Stimulated activated CD8-positive, alpha-beta memory T cell treated with anti-CD3 and anti-CD28 coated beads, Interleukin-7, amount 100 ng/mL, for 48 hours (primary cell): ENCODE data around the gene REPIN1.

Source experiments
- DNase-seq, 2 donors: peaks; one replicate each; pipeline ENCODE4 v3.0.0-alpha.2; 2020; ENCODE audit warnings: low read depth in 1 of 2; ENCODE audit errors: extremely low read depth in 1 of 2

The REPIN1 gene

GRCh38 chr7:150404805-150405583 is 36.4 kb downstream of the REPIN1 start:
- DNase-seq = peak; percentile 58 to 67

DNA sequence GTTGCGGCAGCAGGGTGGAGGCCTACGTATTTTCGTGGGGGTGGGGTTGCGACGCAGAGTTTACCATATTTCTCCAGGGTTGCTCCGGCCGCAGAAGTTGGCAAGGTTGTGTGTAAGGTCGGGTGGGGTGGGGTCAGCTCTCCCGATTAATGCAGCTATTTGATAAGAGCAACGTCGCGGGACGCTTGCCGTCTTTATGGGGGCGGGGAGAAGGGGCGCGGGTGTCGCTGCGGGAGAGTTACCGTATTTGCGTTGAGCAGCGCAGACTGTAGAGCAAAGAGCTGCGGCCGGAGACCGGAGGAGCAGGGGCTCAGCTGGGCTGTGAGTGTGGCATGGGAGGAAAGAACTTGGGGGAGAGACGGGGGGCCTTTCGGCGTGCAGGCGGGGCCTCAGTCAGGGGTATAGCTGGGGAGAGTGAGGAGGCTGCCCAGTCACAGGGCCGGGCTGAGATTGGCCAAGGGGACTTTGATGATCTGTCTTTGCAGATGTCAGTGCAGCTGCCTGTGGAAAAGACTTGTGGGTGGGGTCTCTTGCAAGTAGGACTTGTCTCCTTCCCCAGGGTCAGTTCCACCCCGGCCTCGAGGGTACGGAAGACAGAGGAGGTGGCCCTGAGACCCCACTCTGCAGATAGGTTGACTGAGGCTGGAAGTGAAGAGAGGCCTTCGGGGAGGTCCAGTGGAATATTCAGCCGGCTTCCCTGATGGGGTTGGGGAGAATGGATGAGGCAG is 37.1 kb downstream of the REPIN1 start:
- no peak for DNase-seq

DNA sequence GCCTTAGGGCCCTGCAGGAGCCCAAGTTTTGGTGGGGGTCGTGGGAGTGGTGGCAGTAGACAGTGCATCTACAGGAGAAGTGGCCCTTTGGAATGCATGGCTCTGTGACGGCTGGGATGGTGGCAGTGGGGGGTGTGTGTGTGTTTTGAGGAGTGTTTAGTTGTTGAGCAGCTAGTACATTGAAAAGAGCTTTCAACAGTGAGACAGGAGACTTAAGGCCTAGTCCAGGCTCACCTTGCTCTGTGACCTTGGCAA is 37.6 kb downstream of the REPIN1 start:
- DNase-seq = no peak

- DNase-seq = no peak
These were observed 38.2 kb downstream of the REPIN1 start for GRCh38 chr7:150406567-150407421.

DNA sequence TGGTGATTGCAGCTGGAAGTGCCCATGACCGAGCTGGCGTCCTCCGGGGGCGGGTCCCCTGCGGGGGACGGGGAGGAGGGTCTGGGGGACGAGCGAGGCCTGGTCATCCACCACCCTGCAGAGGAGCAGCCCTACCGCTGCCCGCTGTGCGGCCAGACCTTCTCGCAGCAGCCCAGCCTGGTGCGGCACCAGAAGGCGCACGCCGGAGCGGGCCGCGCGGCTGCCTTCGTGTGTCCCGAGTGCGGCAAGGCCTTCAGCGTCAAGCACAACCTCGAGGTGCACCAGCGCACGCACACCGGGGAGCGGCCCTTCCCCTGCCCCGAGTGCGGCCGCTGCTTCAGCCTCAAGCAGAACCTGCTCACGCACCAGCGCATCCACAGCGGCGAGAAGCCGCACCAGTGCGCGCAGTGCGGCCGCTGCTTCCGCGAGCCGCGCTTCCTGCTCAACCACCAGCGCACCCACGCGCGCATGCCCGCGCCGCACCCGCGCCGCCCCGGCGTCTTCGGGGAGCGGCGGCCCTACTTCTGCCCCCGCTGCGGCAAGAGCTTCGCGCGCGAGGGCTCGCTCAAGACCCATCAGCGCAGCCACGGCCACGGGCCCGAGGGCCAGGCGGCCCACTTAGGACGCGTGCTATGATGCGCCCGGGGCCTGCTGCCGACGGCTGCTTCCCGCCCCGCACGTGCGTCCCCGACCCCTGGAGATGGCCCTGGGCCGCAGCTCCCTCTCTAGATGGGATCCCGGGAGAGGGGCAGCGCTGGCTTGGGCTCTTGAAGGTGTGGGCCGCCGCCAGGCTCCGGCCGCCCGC is 39.2 kb downstream of the REPIN1 start:
- no peak for DNase-seq

- DNase-seq = no peak
These were observed 40.0 kb downstream of the REPIN1 start for GRCh38 chr7:150408393-150409299.

DNA sequence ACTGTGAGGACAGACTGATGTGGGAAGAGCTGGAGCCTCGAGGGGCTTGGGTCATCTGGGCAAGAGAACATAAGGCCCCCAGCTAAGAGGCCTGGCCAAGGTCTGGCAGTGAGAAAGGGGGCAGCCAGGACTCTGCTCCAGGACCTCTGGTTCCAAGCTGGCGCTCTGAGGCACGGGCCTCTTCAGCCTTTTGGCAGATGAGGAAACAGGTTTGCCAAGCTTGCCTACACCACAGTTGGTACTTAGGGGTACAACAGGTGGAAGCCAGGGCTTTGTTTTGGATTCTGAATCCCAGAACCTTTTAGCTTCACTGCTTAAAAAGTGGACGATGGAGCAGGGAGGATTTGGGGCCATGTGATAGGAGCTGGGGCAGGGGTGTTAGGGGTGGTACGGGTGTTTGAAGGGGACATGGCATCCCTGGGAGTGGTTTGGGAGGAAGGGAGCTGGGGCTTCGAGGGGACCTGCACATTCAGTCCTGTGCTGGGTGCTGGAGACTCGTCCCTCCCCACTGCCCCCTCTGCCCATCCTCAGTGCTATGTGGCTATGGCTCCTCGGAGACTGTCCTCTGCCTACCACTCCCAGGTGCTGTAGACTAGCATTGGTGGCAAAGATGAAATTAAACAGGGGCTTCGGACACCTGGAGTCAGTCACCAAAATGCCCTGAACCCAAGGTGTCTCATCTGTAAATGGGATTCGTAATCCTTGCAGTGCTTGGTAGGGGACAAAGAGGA is 40.8 kb downstream of the REPIN1 start:
- DNase-seq = no peak

DNA sequence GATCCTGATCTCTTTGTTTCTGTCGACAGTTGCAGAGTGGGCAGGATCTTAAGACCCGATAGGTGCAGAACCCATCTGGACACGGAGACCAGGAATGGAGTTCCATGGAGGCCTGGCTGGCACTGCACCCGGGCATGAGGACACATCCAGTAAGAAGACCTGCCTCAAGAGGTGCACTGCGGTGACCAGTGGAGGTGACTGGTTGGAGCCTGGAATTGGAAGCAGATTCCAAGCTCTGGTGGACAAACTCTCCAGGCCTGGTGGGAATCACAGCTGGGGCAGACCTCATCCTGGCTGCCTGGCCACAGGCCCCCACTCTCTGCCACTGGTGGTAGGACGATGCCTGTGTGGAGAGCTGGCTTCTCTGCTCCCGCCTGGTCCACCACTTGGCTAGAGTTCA is 41.5 kb downstream of the REPIN1 start:
- no peak for DNase-seq

DNA sequence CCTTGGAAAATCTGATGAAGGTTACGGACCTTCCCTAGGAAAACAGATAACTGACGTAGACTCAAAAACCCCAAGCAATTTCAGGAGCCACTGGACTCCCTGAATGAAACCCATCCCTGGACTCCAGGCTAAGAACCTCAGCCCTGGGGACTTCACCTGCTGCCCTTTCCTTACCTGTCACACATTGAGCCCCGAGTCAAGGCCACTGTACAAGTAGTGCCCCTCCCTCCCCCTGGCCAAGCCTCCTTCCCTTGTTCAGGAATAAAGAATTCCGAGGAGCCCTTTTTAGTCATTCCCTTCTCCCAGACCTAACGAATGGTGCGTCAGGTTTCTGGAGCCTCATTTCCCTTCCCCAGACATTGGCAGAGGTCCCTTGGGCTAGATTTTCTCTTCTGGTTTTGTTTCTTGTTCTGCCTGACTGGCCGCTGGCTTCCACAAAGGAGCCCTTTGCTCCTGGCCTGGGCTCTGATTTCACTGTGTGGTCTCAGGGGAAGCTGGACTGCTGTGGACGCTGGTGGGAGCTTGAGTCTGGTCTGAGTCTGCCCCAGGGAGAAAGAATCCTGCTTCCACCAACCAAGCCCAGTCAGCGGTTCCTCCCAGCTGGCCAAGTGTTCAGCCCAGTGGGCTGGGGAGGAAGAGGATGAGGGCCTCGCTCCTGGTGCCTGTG is 42.2 kb downstream of the REPIN1 start:
- DNase-seq = no peak

DNA sequence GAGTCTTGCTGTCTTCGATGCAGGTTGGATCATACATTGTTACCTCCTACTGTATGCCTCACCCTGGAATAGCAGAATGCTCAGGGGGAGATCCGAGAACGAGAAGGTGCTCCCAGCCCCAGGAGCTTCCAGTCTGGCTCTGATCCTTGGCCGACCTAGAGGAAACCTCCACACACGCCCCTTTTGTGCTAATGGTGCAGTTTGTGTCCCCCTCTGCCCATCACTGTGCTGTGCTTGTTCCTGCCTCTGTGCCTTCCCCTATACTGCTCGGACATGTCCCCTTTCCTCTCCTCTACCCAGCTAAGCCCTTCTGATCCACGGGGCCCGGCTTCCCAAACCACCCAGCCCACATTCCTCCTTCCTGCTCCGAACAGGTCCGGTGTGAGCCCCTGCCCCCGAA is 43.0 kb downstream of the REPIN1 start:
- no peak for DNase-seq

DNA sequence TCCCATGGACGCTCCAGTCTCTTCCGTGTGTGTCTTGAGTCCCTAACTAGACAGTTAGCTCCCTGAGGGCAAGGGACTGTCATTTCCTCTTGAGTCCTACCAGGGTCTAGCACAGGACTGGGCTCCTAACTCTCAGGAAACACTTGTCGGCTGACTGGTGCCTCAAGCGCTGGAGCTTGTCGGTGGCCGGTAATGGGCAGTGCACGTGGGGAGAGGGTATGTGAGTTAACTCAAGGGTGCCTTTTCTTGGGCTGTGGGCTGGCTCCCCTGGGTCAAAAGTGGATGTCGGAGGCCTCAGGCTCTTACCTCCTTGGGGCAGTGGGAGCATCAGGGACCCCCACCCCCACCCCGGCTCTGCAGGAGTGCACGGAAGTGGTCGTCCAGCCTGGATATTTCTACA is 43.4 kb downstream of the REPIN1 start:
- no peak for DNase-seq

DNA sequence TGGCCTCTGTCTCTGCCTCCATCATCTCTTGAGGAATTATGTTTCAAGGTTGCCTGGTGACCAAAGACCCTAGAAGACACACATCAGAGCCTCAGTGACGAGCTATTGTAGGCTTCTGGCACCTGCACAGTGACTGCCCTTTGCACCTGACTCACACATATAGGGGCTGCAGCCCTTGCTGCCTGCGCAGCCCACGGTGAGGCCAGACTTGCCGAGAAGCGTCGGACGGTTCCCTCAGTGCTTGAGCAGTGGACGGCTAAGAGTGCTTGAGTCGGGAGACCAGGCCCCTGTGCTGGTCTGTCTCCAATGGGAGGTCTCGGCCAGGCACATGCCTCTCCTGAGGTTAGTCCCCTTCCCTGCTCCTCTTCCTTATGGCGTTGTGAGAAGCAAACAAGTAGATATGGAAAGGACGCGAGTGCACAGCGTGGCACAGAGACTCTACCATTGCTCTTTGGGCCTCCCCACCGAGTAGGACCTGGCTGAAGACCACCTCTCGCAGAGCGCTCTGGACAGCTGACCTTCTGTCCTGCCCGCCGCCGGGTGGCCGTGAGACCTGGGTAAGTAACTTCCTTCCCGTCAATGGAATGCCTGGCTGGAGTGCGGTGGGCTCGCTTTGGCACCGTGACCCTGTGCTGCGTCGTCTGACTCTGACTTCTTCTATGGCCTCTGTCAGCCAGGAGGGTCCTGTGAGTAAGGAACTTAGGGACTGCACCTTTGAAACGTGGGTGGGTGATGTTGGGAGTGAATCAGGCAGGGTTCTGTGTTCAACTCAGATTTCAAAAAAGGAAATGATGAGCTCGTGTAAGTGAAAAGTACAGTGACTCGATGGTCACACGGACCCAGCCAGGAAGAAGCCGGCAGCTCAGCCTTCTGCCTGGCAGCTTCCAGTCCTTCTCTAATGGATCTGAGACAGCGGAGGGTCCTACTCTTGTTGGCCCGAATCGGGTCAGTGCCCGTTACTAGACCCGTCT is 44.2 kb downstream of the REPIN1 start:
- no peak for DNase-seq

DNA sequence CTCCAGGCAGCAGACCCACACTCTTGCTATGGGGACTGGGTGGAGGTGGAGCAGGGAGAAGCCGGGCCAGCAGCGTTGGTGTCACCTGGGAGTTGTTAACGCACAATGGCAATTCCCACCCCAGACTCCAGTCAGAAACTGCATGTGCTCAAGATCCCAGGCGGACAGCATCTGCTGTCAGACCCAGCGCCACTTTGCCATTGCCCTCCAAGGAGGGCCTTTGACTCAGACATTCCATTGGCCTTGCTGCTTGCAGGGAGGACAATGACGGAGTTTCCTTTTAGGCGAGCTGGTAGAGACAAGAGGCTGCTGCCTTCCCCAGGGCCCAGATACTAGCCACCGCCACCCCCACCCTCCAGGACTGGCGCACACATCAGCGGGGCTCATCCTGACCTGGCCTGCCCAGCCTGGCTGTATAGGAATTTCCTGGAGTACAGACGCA is 45.0 kb downstream of the REPIN1 start:
- DNase-seq = no peak

DNA sequence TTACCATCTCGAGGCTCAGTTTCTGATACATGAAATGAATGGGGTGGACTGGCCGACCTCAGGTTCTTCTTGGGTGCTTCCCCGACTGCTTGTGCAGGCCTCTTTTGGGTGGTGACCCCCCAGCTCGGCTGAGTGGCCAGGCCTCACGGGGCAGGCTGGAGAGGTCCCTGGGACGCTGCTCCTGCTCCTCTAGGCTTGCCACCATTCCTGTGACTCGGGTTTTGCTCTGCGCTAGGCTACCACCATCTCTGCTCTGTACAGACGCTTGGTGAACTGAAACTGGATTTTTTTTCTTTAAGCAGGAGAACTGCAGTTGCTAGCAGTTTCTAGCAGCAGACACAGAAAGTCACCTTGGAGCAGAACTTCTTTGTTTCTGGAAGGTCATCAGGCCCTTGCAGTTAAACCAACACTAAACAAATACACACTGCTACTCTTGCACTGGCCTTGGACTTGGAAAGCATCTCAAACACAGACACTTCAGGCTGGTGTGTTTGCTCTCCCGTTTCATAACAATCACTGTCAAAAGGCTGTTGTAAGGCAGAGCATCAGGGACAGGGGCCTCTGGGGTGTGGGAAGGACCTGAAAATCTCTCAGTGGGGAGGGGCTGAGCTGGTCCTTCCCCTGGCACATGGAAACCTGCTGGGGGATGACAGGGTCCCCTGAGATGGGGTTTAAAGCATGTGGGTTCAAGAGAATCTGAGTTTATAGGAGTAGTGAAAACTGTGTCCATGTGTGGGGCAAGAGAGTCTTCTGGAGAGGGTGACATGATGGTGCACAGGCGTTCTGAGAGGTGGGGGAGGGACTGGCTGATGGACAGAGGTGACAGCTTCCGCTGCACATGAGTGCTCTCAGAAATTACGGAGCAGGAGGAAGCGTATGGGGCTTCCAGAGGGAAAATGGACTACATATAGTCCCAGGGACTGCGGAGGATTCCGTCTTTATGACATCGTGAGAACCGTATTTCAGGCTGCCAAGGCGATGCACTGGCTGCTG is 46.8 kb downstream of the REPIN1 start:
- no peak for DNase-seq

DNA sequence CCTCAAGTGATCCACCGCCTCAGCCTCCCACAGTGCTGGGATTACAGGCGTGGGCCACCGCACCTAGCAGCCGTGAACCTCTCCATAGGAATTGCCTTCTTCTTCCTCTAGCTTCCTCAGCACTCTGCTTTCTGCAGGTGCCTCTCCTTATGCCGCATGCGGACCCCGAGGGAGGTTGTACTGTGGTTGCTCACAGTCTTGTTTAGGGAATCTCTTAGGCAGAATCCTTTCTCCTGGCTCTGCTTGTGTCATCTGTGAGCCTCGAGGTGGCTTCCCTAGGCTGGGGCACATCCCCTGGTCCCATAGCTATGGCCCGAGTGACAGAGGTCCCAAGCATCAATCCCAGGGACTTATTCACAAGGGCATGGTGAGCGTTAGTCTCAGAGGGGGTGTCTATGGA is 48.6 kb downstream of the REPIN1 start:
- DNase-seq = no peak

DNA sequence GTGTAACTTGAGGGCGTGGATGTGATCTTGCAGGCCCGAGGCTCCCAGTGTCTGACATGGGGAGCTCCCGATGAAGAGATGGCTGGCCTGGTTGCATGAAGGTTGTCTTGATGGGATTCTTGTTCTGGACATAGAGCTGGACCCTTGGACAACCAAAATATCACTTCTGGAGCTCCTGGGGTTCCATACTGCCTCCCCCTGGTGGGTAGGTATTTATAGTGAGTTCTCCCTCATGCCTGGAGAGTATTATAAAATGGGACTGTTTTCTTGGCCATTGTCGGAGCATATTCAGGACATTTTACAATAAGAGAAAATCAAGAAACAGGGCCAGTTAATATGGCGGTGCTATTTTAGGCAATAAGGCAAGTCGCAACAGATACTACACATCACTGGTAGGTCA is 49.2 kb downstream of the REPIN1 start:
- DNase-seq = no peak
